ENCODE results near the gene THSD8.

DNA sequence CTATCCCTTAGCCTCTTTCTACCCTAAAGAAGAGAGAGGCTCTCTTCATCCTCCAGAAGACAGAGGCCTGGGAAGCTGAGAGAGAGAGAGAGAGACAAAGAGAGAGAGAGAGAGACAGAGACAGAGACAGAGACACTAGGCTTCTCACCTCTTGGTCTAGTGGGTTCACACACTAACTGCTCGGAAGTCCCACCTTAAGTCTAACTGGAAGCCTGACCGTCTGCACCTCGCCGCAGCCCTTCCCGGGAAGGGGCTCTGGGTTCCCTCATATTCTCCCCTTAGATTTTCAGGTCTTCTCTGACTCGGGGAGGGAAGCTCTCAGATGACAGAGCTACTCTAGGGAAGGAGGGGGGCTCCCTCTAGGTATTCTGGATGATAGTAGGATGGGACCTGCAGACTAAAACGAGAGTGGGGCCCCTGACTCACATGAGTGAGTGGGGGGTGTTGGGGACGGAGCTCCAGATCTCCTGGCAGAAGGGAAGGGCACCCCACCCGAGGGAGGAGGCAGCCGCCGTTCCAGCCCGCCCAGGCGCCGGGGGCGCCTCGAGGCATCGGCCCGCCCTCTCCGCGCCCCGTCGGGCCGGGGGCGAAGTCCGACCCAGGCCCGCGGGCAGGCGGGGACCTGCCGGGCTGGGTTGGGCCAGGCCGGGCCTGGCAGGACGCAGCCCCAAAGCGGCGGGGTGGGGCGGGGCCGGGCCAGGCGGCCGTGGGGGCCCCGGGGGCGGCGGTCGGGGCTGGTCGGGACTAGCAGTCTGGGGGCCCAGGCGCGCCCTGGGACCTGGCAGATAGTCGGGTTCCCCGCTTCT, 12.6 kb upstream of the THSD8 start:
- TF ChIP-seq, protein P1, sequence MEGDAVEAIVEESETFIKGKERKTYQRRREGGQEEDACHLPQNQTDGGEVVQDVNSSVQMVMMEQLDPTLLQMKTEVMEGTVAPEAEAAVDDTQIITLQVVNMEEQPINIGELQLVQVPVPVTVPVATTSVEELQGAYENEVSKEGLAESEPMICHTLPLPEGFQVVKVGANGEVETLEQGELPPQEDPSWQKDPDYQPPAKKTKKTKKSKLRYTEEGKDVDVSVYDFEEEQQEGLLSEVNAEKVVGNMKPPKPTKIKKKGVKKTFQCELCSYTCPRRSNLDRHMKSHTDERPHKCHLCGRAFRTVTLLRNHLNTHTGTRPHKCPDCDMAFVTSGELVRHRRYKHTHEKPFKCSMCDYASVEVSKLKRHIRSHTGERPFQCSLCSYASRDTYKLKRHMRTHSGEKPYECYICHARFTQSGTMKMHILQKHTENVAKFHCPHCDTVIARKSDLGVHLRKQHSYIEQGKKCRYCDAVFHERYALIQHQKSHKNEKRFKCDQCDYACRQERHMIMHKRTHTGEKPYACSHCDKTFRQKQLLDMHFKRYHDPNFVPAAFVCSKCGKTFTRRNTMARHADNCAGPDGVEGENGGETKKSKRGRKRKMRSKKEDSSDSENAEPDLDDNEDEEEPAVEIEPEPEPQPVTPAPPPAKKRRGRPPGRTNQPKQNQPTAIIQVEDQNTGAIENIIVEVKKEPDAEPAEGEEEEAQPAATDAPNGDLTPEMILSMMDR (IDR thresholded peaks at IDR 0.05), result no peak
- TF ChIP-seq POLR2A (IDR thresholded peaks at IDR 0.05), result no peak
- TF ChIP-seq EP300 (IDR thresholded peaks at IDR 0.05), result no peak
